NCI-H1105 (cell line): ENCODE results near the gene CMTM3.
A peak's percentile ranks its signal among the peaks of the same experiment; 100 is the strongest.
"Not testable (repeated sequence)": the region's sequence is repeated elsewhere in the genome, so short reads cannot be mapped to it uniquely, and the experiment has no call there.

Experiments
- DNase-seq: peaks from one replicate; lab custom pipeline; 2025; lab: John Stamatoyannopoulos, UW

CMTM3 gene

GRCh38 chr16:66585481-66586239 is 18.8 kb upstream of the CMTM3 start:
- DNase-seq = no peak

- no peak for DNase-seq
Measured at GRCh38 chr16:66587881-66588600, 16.5 kb upstream of the CMTM3 start.

- no peak for DNase-seq
Measured at GRCh38 chr16:66588981-66589713, 15.4 kb upstream of the CMTM3 start.

- DNase-seq = no peak
Measured at GRCh38 chr16:66590322-66590721, 14.2 kb upstream of the CMTM3 start.

GRCh38 chr16:66591018-66591417 is 13.5 kb upstream of the CMTM3 start:
- no peak for DNase-seq

- DNase-seq = no peak
Measured at GRCh38 chr16:66592241-66592640, 12.3 kb upstream of the CMTM3 start.

GRCh38 chr16:66592814-66593213 is 11.7 kb upstream of the CMTM3 start:
- no peak for DNase-seq

- DNase-seq = no peak
Measured at GRCh38 chr16:66594739-66595138, 9.8 kb upstream of the CMTM3 start.

GRCh38 chr16:66596559-66596958 is 7.9 kb upstream of the CMTM3 start:
- not testable (repeated sequence) for DNase-seq

GRCh38 chr16:66596986-66597848 is 7.3 kb upstream of the CMTM3 start:
- no peak for DNase-seq

GRCh38 chr16:66598111-66598510 is 6.4 kb upstream of the CMTM3 start:
- DNase-seq = no peak

- DNase-seq = no peak
Measured at GRCh38 chr16:66599726-66600125, 4.8 kb upstream of the CMTM3 start.

GRCh38 chr16:66600477-66600876 is 4.0 kb upstream of the CMTM3 start:
- DNase-seq = no peak

- DNase-seq = no peak
Measured at GRCh38 chr16:66601471-66601870, 3.0 kb upstream of the CMTM3 start.

GRCh38 chr16:66603537-66604375 is 748 bp upstream of the CMTM3 start:
- no peak for DNase-seq

GRCh38 chr16:66605177-66605978 is 874 bp downstream of the CMTM3 start:
- no peak for DNase-seq

GRCh38 chr16:66605979-66606751 is 1.7 kb downstream of the CMTM3 start:
- DNase-seq = no peak

GRCh38 chr16:66608241-66609138 is 4.0 kb downstream of the CMTM3 start:
- peak; percentile 43 for DNase-seq
